GM12874 (cell line): Measurements from ENCODE around the gene TMC2.

ENCODE experiments used
- TF ChIP-seq, protein P1 (sequence below): IDR thresholded peaks from 2 replicates; pipeline ENCODE4 v1.5.1; 2011; ENCODE audit warnings: low read depth, mild to moderate bottlenecking, control low read depth, low read length, moderate library complexity; ENCODE audit not compliant: insufficient read depth

Gene TMC2

DNA sequence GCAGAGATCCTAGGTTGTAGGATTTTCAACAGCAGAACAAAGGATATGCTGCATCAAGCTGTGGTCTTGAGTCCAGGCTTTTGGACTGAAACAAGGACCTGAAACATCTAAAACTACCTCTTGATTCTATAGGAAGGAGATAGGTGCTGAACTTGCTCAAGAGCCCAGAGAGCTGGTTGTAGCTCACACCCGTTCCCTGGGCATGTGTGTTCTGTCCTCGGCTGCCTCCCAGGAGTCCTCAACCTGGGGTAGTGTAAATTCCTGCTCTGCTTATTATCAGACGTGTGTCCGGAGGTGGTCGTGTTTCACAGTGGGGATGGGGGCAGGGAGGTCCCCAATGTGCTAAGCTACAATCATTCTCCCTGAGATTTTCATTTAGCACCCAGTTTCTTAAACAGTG, 120.9 kb downstream of the TMC2 start:
- TF ChIP-seq, protein P1, sequence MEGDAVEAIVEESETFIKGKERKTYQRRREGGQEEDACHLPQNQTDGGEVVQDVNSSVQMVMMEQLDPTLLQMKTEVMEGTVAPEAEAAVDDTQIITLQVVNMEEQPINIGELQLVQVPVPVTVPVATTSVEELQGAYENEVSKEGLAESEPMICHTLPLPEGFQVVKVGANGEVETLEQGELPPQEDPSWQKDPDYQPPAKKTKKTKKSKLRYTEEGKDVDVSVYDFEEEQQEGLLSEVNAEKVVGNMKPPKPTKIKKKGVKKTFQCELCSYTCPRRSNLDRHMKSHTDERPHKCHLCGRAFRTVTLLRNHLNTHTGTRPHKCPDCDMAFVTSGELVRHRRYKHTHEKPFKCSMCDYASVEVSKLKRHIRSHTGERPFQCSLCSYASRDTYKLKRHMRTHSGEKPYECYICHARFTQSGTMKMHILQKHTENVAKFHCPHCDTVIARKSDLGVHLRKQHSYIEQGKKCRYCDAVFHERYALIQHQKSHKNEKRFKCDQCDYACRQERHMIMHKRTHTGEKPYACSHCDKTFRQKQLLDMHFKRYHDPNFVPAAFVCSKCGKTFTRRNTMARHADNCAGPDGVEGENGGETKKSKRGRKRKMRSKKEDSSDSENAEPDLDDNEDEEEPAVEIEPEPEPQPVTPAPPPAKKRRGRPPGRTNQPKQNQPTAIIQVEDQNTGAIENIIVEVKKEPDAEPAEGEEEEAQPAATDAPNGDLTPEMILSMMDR = no peak

DNA sequence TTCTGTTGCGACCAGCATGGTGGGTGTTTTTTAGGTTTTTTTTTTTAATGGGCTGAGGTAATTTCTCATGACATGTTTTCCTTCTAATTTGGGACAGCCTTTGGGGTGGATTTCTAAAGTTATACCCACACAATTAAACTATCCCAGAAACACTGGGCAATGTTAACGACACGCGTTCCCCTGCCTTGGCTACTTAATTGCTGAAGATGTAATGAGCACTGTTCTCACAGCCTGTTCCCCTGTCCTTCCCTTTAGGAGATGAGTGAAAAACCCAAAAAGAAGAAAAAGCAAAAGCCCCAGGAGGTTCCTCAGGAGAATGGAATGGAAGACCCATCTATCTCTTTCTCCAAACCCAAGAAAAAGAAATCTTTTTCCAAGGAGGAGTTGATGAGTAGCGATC, 121.3 kb downstream of the TMC2 start:
- TF ChIP-seq, protein P1 = no peak

DNA sequence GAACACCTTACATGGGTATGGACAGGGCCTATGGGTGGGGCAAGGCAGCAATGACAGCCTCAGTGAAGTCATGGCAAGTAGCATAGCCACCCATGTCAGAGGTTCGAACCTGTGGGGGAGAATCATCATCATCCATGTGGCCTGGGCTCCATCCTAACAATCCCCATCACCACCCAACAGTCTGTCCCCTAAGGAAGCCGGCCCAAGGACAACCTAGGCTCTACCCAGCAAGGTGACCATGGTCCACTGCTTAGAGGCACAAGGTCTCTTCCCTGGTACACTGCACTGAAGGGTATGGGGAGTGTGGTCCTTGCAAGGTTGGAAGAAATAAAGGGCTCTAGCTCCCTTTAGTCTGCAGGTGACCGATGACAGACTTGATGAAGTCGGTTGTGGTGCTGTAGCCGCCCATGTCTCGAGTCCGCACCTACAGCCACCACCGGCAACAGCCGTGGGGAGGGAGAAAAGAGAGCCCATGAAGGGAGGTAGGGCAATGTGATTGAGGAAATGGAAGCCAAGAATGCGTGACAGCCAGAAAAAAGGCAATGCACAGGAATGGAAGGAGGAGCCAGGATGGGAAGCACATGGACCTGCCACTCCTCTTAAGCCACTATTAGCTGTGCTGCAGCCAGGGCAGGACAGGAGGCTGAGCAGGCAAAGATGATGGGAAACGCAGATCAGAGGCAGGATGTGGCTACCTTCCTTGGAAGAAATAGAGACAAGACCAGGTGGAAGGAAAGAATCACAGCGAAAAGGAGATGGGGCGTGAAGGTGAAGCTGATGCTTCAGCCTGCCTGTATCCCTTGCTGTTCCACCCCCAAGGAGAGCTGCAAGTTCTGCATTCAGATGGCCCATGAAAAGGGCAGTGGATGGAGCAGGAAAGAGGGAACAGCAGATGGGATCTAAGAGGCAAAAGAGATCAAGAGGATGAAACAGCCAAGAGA, 122.3 kb downstream of the TMC2 start:
- TF ChIP-seq, protein P1 = no peak

DNA sequence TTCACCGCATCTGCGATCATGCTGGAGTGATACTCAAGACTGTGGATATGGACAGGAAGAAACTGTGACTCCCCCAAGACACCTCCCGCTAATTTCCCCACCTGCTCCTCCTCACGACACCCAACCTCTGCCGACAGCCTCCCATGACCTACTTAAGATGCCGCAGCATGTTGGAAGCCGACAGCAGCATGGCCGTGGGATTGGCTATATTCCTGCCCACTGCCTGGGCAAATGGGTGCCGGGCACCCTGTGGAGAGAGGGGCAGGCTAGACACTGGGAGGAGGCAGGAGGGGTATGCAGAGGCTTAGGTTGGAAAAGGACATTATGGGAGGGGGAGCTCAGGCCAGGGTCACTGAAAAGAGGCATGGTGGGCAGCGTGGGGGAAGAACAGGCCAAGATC, 123.2 kb downstream of the TMC2 start:
- TF ChIP-seq, protein P1 = no peak

DNA sequence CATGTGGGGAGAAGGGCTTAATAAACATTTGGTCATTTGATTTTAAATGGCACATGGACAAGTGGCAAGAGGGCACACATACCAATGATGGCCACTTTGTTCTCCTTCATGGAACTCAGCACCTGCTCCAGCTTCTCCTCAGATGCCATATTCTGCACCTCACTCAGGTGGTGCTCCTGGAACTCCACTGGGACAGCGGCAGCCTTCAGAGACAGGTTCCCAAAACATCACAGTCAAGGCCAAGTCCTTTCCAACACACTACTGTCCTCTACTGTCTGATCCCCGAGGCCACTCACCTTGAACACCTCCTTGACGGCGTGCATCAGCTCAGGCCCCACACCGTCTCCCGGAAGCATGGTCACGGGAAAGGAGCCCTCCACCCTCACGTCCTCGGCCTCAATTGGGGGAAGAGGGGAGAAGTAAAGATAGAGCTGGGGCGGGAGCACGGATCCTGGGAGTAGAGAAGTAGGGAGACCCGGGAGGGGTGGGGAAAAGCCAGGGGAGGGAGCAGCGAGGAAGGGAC, 127.1 kb downstream of the TMC2 start:
- TF ChIP-seq, protein P1 = no peak

DNA sequence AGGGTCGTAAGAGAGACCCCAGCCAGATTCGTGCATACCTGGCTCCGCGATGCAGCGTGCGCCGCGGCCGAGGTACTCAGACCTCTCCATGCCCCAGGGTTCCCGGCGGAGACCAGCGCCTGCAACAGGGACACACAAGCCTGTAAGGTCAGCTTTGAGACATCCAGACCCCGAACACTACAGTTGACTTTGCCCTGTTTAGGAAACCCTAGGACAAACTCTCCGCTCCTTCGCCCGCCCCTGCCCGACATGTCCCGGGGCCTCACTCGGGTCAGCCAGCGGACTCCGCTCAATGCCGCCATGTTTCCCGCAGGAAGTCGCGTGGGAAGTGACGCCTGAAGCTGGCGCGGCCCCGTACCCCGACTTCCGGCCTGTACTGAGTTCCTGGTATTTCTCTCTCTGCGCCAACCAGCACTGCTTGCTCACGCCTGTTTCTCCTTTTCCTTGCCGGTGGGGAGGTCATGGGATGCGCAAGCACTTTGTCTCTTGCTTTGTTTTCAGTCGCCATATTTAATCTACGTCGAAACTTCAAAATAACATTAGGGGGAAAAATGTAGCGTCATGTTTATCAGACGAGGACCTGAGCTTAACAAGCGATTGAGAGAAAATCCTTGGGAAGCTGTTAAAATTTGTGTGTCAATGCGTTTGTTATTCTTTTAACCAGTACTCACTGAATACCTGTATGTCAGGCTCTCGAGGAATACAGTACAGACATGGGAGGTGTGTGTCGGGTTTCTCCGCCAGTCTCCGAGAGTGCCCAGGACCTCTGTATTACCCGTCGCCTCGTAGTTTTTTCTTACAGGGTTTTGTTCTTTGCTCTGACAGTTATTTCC, 127.7 kb downstream of the TMC2 start, which contains the start of gene IDH3B:
TSS of gene IDH3B (minus strand) at position 330 of the 833 bp plus-strand sequence. CDS start at position 302, 28 bp downstream.
- TF ChIP-seq, protein P1 = no peak

DNA sequence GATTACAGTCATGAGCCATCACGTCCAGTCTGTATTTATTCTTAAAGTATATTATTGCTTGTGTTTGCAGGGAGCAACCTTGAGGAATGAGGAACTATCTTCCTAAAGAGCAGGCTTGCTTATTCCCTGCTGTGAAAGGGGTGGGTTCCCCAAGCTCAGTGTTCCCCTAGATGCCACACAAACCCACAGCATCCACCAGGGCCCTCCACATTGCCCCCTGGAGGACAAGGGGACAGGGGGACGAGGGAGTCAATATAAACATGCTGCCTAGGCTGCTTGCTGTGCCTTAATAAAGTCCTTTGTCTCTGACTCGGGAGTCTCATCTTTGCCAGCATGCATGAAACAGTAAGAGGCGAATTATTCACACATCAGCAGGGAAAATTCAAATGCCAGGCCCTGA, 135.6 kb downstream of the TMC2 start:
- TF ChIP-seq, protein P1 = peak; percentile 23; the same call in 1 of the 2 replicates
